Urinary bladder (tissue), 4 donors: Measurements from ENCODE around the gene TRRAP. TPM values are rescaled to one million over a fixed set of nuclear protein-coding genes. Genes with fewer than 3 reads are reported as not detected.

Experiments used
- DNase-seq: peaks from one replicate; pipeline ENCODE4 v3.0.0-alpha.2; 2015; ENCODE audit errors: extremely low spot score
- H3K27ac ChIP-seq: one replicate; pipeline ENCODE4 v1.5.1; 2013; ENCODE audit warnings: low read depth, mild to moderate bottlenecking, moderate library complexity
- H3K36me3 ChIP-seq: one replicate; pipeline ENCODE4 v1.6.1; 2013; ENCODE audit warnings: mild to moderate bottlenecking, moderate library complexity; ENCODE audit not compliant: insufficient read depth
- H3K4me1 ChIP-seq: one replicate; pipeline ENCODE4 v1.6.1; 2013; ENCODE audit warnings: mild to moderate bottlenecking, moderate library complexity; ENCODE audit not compliant: insufficient read depth
- H3K4me3 ChIP-seq: one replicate; pipeline ENCODE4 v1.5.1; 2013; ENCODE audit warnings: low read depth, low read length
- WGBS: extraction: QIAGEN DNeasy Blood & Tissue Kit; methylation state at CpG from one replicate; pipeline ENCODE4 v1.1.7; 2013; 5-methylcytosine and 5-hydroxymethylcytosine counted together
- polyA plus RNA-seq: library from polyadenylated mRNA; stranded (reverse); fragments of 200-250 nt; gene quantifications from one replicate; pipeline ENCODE4 v1.2.3, GENCODE V29; 2013
- total RNA-seq: library from RNA; depleted of rRNA; stranded (reverse); fragments of >200 nt; gene quantifications from one replicate; pipeline ENCODE4 v1.2.3, GENCODE V29; 2014
- donor health status: healthy with polysubstance abuse.
- donor health status: healthy.

TRRAP gene
- total and polyA plus RNA-seq, 2 donors: 14.2 to 35.6 TPM

GRCh38 chr7:98996150-98996552 lies 117.8 kb downstream of the TRRAP start:
- no peak overlapping the region for H3K4me3 ChIP-seq
- peaks cover 8% of the 10 kb centered on the region for H3K36me3 ChIP-seq
- no peak overlapping the region for H3K27ac ChIP-seq
- H3K4me1 ChIP-seq: no peaks in the 10 kb centered on the region
- DNase-seq: no peak
- 95% methylated on average over 15 of the region's 15 CpGs for WGBS

GRCh38 chr7:98997846-98998245 lies 119.5 kb downstream of the TRRAP start:
- H3K27ac ChIP-seq: no peak overlapping the region
- no peaks in the 10 kb centered on the region for H3K4me1 ChIP-seq
- DNase-seq: no peak
- H3K4me3 ChIP-seq: no peak overlapping the region
- 63% methylated on average over 3 of the region's 3 CpGs for WGBS
- peaks cover 2% of the 10 kb centered on the region for H3K36me3 ChIP-seq

- no peaks in the 10 kb centered on the region for H3K4me1 ChIP-seq
- no peak overlapping the region for H3K4me3 ChIP-seq
- no peak overlapping the region for H3K27ac ChIP-seq
- peaks cover 2% of the 10 kb centered on the region for H3K36me3 ChIP-seq
- no peak for DNase-seq
- WGBS: 70% methylated on average over 10 of the region's 10 CpGs
These were observed 120.7 kb downstream of the TRRAP start for GRCh38 chr7:98998821-98999725.

- DNase-seq: no peak
- Histone ChIP-seq H3K4me1 (no peaks in the 10 kb centered on the region), H3K36me3 (peaks cover 4% of the 10 kb centered on the region), H3K4me3 (no peak overlapping the region), H3K27ac (no peak overlapping the region)
- WGBS: 92% methylated on average over 20 of the region's 20 CpGs
These were observed 122.0 kb downstream of the TRRAP start for GRCh38 chr7:99000196-99000903.

GRCh38 chr7:99000904-99001465 lies 122.7 kb downstream of the TRRAP start:
- Histone ChIP-seq H3K4me3 (no peak overlapping the region), H3K27ac (no peak overlapping the region), H3K36me3 (peaks cover 4% of the 10 kb centered on the region), H3K4me1 (no peaks in the 10 kb centered on the region)
- WGBS: 91% methylated on average over 14 of the region's 14 CpGs
- no peak for DNase-seq

GRCh38 chr7:99001482-99002147 lies 123.3 kb downstream of the TRRAP start:
- Histone ChIP-seq H3K4me1 (no peaks in the 10 kb centered on the region), H3K27ac (no peak overlapping the region), H3K36me3 (peaks cover 4% of the 10 kb centered on the region), H3K4me3 (no peak overlapping the region)
- no peak for DNase-seq
- WGBS: 88% methylated on average over 10 of the region's 10 CpGs

- H3K4me1 ChIP-seq: no peaks in the 10 kb centered on the region
- no peak for DNase-seq
- peaks cover 4% of the 10 kb centered on the region for H3K36me3 ChIP-seq
- no peak overlapping the region for H3K27ac ChIP-seq
- no peak overlapping the region for H3K4me3 ChIP-seq
- 94% methylated on average over 12 of the region's 12 CpGs for WGBS
These were observed 124.0 kb downstream of the TRRAP start for GRCh38 chr7:99002148-99002826.

- peaks cover 4% of the 10 kb centered on the region for H3K36me3 ChIP-seq
- H3K4me3 ChIP-seq: no peak overlapping the region
- H3K27ac ChIP-seq: no peak overlapping the region
- H3K4me1 ChIP-seq: no peaks in the 10 kb centered on the region
- 92% methylated on average over 20 of the region's 20 CpGs for WGBS
- no peak for DNase-seq
These were observed 124.5 kb downstream of the TRRAP start for GRCh38 chr7:99002827-99003212.

GRCh38 chr7:99003419-99003818 lies 125.1 kb downstream of the TRRAP start:
- Histone ChIP-seq H3K36me3 (peaks cover 4% of the 10 kb centered on the region), H3K27ac (no peak overlapping the region), H3K4me3 (no peak overlapping the region), H3K4me1 (no peaks in the 10 kb centered on the region)
- no peak for DNase-seq
- WGBS: 92% methylated on average over 15 of the region's 15 CpGs

- no peak for DNase-seq
- H3K4me1 ChIP-seq: no peaks in the 10 kb centered on the region
- H3K36me3 ChIP-seq: peaks cover 2% of the 10 kb centered on the region
- no peak overlapping the region for H3K4me3 ChIP-seq
- no peak overlapping the region for H3K27ac ChIP-seq
- 94% methylated on average over 8 of the region's 8 CpGs for WGBS
These were observed 125.9 kb downstream of the TRRAP start for GRCh38 chr7:99004216-99004615.

GRCh38 chr7:99004781-99005500 lies 126.6 kb downstream of the TRRAP start:
- WGBS: 93% methylated on average over 26 of the region's 26 CpGs
- Histone ChIP-seq H3K4me3 (no peak overlapping the region), H3K4me1 (no peaks in the 10 kb centered on the region), H3K27ac (no peak overlapping the region), H3K36me3 (peaks cover 2% of the 10 kb centered on the region)
- DNase-seq: no peak

GRCh38 chr7:99005776-99006175 lies 127.4 kb downstream of the TRRAP start:
- no peak for DNase-seq
- Histone ChIP-seq H3K27ac (no peak overlapping the region), H3K4me1 (no peaks in the 10 kb centered on the region), H3K36me3 (peaks cover 2% of the 10 kb centered on the region), H3K4me3 (no peak overlapping the region)
- 85% methylated on average over 15 of the region's 15 CpGs for WGBS
